ELF-1 (cell line): Measurements from ENCODE around the gene AP1B1.
A peak's percentile ranks its signal among the peaks of the same experiment; 100 is the strongest.

Experiments
- DNase-seq: peaks from one replicate; pipeline ENCODE4 v3.0.0-alpha.2; 2016; ENCODE audit warnings: low read depth, low spot score

The AP1B1 gene

DNA sequence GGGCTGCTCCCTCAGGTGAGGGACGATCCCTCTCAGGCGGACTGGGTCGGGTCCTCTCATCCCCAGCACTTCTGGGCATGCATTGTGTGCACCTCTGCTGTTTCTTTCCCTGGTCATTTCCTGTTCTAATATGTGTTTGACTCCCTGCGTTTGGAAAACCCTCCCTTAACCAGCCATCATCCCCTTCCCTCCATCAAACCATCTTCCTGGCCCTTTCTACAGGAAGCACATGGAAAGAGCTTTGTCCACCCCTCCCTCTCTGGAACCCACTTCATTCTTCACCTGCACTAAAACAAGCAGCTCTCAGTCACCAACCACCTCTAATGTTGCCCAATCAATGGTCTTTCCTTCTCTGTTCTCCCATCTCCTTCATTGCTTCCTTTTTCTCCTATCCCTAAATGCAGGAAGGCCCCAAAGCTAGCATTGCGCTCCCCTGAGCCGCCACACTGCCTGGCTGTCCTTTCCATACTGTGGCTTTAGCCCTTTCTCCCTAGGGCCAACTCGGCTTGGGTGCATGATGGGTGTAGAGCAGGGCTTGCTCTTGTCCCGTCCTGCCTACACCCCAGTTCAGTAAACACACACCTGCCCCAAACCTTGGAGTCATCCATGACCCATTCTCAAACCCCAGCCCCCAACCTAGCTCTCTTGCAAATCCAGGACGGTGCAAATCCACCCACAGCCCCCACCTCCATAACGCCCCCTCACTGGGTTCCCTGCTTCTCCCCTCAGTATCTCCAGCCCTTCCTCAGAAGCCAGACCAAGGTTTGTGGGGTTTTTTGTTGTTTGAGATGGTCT is 87.4 kb downstream of the AP1B1 start:
- DNase-seq, result no peak

- DNase-seq, result no peak
These were observed 87.9 kb downstream of the AP1B1 start for GRCh38 chr22:29300467-29300806.

DNA sequence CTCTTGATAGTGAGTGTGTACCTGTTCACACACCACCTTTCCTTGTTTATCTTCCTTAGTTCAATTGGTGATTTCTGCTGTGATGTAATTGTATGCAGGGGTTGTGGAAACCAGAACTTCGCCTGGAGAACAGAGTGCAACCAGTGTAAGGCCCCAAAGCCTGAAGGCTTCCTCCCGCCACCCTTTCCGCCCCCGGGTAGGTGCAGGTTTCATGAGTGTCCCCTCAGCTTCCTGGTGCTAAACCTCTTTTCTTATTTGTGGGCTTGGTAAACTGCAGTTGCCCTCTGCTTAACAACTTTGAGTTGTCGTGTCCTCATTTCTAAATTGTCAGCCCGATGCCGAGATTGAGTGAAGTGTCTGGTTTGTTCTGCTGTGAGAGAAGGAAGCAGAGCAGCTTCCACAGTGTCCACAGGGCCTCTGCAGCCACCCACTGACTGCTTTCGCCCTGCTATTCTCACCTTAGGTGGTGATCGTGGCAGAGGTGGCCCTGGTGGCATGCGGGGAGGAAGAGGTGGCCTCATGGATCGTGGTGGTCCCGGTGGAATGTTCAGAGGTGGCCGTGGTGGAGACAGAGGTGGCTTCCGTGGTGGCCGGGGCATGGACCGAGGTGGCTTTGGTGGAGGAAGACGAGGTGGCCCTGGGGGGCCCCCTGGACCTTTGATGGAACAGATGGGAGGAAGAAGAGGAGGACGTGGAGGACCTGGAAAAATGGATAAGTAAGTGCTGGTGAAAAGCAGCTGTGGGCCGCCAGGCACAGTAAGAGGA is 89.1 kb downstream of the AP1B1 start:
- DNase-seq, result no peak

GRCh38 chr22:29298641-29299040 is 89.7 kb downstream of the AP1B1 start:
- DNase-seq, result no peak

- no peak for DNase-seq
These were observed 96.0 kb downstream of the AP1B1 start for GRCh38 chr22:29292379-29292778.

GRCh38 chr22:29291215-29291614 is 97.2 kb downstream of the AP1B1 start:
- DNase-seq, result peak; percentile 13

GRCh38 chr22:29290061-29290460 is 98.3 kb downstream of the AP1B1 start:
- no peak for DNase-seq

GRCh38 chr22:29288837-29289236 is 99.5 kb downstream of the AP1B1 start:
- no peak for DNase-seq

GRCh38 chr22:29284196-29284595 is 104.2 kb downstream of the AP1B1 start:
- DNase-seq, result no peak

GRCh38 chr22:29277927-29278326 is 110.4 kb downstream of the AP1B1 start:
- DNase-seq, result no peak
